ENCODE data around the gene RAB24.
A peak's percentile ranks its signal among the peaks of the same experiment; 100 is the strongest.
"Not testable (repeated sequence)": the region's sequence is repeated elsewhere in the genome, so short reads cannot be mapped to it uniquely, and the experiment has no call there.

The RAB24 gene

GRCh38 chr5:177311392-177311722 lies 7.8 kb upstream of the RAB24 start:
- no peak for TF ChIP-seq GATA1 (IDR thresholded peaks at IDR 0.05; ENCODE audit: low read depth, low read length)
- no peak for TF ChIP-seq POLR2A (IDR thresholded peaks at IDR 0.05; ENCODE audit: low read length)
- DNase-seq, result peak in 1 of 2 experiments; percentile 69

- peak; percentile 72 to 74 for DNase-seq
- no peak for TF ChIP-seq GATA1 (IDR thresholded peaks at IDR 0.05; ENCODE audit: low read depth, low read length)
- TF ChIP-seq POLR2A (IDR thresholded peaks at IDR 0.05; ENCODE audit: low read length), result no peak
Observed at GRCh38 chr5:177310757-177311391, 7.4 kb upstream of the RAB24 start.

GRCh38 chr5:177310332-177310731 lies 6.8 kb upstream of the RAB24 start:
- DNase-seq, result no peak
- TF ChIP-seq POLR2A (IDR thresholded peaks at IDR 0.05; ENCODE audit: low read length) (no peak), GATA1 (IDR thresholded peaks at IDR 0.05; ENCODE audit: low read depth, low read length) (no peak)

- TF ChIP-seq GATA1 (IDR thresholded peaks at IDR 0.05; ENCODE audit: low read depth, low read length) (no peak), POLR2A (IDR thresholded peaks at IDR 0.05; ENCODE audit: low read length) (no peak)
Observed at GRCh38 chr5:177309351-177310191, 6.1 kb upstream of the RAB24 start.

GRCh38 chr5:177308740-177309139 lies 5.2 kb upstream of the RAB24 start:
- TF ChIP-seq GATA1 (IDR thresholded peaks at IDR 0.05; ENCODE audit: low read depth, low read length) (no peak), POLR2A (IDR thresholded peaks at IDR 0.05; ENCODE audit: low read length) (no peak)

More at GRCh38 chr5:177309351-177310191, 6.1 kb upstream of the RAB24 start:
- DNase-seq, result peak; percentile 86 to 92

GRCh38 chr5:177307544-177308363 lies 4.2 kb upstream of the RAB24 start:
- DNase-seq, result no peak
- TF ChIP-seq POLR2A (IDR thresholded peaks at IDR 0.05; ENCODE audit: low read length) (no peak), GATA1 (IDR thresholded peaks at IDR 0.05; ENCODE audit: low read depth, low read length) (no peak)

More at GRCh38 chr5:177308740-177309139, 5.2 kb upstream of the RAB24 start:
- DNase-seq, result no peak

GRCh38 chr5:177306674-177307543 lies 3.4 kb upstream of the RAB24 start:
- TF ChIP-seq GATA1 (IDR thresholded peaks at IDR 0.05; ENCODE audit: low read depth, low read length) (no peak), POLR2A (IDR thresholded peaks at IDR 0.05; ENCODE audit: low read length) (peak; percentile 37)
- DNase-seq, result no peak

- DNase-seq, result not testable (repeated sequence)
Observed at GRCh38 chr5:177306103-177306640, 2.7 kb upstream of the RAB24 start.

GRCh38 chr5:177304392-177305119 lies 1.0 kb upstream of the RAB24 start:
- no peak for DNase-seq
- TF ChIP-seq POLR2A (IDR thresholded peaks at IDR 0.05; ENCODE audit: low read length) (no peak), GATA1 (IDR thresholded peaks at IDR 0.05; ENCODE audit: low read depth, low read length) (no peak)

GRCh38 chr5:177303925-177304391 lies 439 bp upstream of the RAB24 start:
- peak; percentile 43 for TF ChIP-seq POLR2A (IDR thresholded peaks at IDR 0.05; ENCODE audit: low read length)
- TF ChIP-seq GATA1 (IDR thresholded peaks at IDR 0.05; ENCODE audit: low read depth, low read length), result no peak
- peak; percentile 71 to 75 for DNase-seq

GRCh38 chr5:177302354-177303110 lies 987 bp downstream of the RAB24 start:
- peak; percentile 53 to 56 for DNase-seq
- TF ChIP-seq POLR2A (IDR thresholded peaks at IDR 0.05; ENCODE audit: low read length), result no peak
- TF ChIP-seq GATA1 (IDR thresholded peaks at IDR 0.05; ENCODE audit: low read depth, low read length), result no peak

All from erythroblast (primary cell).